NCI-H524 treated with DMSO at 0.1 percent for 48 hours (cell line): ENCODE results near the gene LZIC.

ENCODE experiments used
- DNase-seq: peaks from one replicate; lab custom pipeline; 2025; lab: John Stamatoyannopoulos, UW

The LZIC gene

DNA sequence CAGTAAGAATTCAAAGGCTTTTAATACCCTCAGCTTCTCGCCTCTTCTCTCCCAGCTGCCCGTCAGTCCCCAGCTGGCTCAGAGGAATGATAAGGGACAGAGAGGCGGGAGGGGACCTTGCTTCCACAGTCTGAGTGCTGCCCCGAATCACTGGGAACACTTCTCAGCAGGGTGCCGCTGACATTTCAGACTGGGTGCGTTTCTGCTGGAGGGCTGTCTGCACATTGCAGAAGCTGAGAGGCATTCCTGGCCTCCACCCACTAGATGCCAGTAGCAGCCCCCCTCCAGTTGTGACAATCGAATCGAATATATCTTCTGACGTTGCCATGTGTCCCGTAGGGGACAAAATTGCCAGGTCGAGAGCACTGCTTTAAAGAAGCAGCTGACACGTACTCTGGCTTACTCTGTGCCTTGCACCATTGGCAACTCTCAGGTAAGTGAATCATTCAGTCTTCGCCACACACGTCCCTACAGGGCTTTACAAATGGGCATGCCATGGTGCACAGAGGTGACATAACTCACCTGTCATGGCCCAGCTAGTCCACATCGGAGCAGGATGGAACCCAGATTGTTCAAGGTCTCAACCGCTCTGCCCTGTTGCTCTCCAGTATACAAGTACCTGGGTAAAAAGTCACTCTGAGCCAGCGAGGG lies 57.0 kb downstream of the LZIC start:
- DNase-seq: no peak

DNA sequence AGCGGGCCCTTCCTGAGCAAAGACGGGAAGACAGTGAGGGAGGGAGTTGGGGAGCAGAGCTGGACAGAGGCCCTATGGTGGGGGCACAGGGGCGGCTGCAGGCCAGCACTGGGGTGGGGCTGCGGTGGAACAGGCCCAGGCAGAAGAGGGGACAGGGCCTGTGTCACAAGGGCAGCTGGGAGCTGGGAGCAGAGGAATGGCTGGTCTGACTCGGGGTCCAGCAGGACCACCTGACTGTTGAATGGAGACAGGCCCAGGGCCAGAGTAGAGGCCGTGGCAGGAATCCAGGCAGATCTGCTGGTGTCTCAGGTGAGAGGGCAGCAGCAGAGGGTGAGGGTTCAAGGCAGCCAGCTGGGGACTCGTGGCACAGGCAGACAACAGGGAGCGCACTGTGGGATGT lies 58.4 kb downstream of the LZIC start:
- DNase-seq: no peak

DNA sequence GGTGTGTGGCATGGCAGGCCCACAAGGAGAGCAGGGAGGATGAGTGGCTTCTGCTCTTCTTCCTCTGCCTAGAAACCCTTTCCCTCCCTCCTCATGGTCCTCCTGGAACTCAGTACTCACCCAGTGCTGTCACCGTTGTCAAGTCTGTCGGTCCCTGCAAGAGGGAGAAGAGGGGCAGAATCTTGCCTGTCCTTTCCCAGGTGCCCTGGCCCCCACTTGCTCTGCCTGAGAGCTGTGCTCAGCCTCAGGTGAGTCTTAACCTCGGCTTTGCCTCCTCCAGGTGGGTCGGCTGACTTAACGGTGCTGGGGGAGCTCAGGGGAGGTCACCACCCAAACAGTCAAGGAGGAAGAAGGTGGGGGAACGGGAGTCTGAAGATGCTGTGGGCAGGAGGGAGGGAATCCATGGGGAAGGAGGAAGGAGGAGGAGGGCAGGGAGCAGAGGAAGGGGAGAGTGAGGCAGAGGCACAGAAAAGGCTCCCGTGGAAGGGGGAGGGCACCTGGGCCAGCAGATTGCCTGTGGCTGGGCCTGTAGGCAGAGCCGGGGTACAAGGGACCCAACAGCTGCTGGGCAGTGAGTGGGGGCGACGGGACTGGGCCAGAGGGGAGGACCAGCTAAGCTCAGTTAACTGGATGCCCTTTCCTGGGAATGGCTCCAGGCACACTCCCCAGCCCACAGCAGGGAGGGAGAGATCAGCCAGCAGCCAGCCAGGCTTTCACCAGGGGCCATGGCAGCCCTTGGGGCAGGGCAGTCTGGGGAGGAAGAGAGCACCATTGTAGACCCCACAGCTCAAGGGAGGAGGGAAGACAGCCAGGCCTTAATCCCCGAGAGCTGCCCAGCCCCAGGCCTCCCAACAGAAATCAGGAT lies 59.4 kb downstream of the LZIC start:
- no peak for DNase-seq

DNA sequence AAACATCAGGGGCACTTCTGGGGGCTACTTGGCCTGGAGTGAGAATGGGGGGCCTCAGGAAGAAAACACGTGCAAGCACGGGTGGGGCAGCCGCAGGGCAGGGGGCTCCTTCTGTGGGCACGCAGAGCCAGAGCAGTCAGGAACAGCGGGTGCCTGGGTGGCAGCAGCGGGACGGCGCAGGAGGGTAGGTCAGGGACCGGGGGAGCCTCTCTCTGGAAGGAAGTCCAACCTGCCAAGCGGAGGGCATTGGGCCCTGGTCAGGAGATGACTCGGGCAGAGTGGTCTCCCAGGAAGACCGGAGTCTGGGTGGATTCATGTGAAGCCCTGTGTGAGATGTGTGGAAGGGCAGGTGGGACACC lies 60.3 kb downstream of the LZIC start:
- no peak for DNase-seq

DNA sequence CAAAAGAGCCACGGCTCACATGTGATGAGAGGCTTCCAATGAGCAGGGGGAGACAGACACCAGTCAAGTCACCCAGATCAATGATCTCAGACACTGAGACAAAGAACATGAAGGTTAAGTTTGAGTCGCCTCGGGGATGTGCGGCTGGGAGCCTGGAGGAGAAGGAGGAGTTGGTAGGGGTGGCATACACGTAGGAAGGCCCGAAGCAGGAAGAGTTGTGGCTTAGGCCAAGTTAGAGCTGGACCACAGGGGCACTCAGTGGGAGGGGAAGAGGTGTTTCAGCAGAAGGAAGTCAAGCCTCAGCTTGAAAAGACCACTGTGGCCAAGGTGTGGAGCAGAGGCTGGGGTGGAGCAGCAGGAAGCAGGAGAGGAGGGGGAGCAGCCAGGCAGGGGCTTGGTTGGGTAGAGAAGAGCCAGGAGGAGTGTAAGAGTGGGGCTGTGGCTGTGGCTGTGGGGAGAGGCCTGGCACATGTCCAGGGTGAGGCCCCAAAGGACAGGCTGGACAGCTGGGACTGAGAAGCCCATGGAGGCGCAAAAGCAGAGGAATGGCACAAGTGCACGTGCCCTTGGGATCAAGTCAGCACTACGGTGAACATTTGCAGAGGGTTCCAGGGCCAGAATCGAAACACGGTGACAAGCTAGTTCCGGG lies 60.8 kb downstream of the LZIC start:
- DNase-seq: no peak

DNA sequence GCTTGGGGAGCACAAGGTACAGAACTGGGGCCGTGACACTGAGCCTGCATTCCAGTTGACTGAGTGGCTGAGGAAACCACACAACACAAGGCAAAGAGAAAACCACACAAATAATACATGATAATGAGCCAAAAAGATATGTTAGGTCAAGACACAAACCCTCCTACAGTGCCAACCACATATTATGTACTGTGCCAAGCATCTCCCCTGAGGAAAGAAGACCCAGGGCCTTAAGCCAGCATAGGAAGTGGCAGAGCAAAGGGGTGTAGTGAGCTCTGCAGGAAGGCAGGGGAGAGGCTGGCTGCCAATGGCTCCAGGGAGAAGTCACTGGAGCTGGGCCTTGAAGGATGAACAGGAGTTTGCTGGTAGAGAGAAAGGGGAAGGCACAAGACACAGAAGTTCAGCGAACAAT lies 61.3 kb downstream of the LZIC start:
- DNase-seq: no peak
